ENCODE results near the gene FSD1L.

Gene FSD1L

DNA sequence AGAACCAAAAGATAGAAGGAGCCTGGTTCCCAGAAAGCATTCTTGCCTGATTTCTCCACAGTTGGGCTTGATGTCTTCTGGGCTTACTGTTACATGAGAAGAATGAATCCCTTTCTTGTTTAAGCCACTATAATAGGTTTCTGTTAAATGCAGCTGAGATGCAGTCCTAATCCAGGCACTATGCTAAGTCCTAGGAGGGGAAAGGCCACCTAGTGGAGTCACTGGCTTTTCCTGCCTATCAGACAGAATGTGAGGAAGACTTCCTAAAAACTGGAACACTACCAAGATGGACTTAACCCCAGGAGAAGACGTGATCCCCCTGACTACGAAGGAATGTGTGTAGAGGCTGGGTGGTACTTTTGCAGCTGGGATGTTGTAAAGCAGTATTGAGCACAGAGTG, 34.3 kb upstream of the FSD1L start:
- H3K4me3 ChIP-seq (replicated peaks; ENCODE audit: low read depth, low read length), result no peak overlapping the region
- TF ChIP-seq, protein P1, sequence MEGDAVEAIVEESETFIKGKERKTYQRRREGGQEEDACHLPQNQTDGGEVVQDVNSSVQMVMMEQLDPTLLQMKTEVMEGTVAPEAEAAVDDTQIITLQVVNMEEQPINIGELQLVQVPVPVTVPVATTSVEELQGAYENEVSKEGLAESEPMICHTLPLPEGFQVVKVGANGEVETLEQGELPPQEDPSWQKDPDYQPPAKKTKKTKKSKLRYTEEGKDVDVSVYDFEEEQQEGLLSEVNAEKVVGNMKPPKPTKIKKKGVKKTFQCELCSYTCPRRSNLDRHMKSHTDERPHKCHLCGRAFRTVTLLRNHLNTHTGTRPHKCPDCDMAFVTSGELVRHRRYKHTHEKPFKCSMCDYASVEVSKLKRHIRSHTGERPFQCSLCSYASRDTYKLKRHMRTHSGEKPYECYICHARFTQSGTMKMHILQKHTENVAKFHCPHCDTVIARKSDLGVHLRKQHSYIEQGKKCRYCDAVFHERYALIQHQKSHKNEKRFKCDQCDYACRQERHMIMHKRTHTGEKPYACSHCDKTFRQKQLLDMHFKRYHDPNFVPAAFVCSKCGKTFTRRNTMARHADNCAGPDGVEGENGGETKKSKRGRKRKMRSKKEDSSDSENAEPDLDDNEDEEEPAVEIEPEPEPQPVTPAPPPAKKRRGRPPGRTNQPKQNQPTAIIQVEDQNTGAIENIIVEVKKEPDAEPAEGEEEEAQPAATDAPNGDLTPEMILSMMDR (IDR thresholded peaks at IDR 0.05; ENCODE audit: low read depth, low read length, missing control alignments), result peak; percentile 40
- no peak for DNase-seq (ENCODE audit: extremely low read depth, low read depth)

- H3K4me3 ChIP-seq (replicated peaks; ENCODE audit: low read depth, low read length), result no peak overlapping the region
- no peak for DNase-seq (ENCODE audit: extremely low read depth, low read depth)
- TF ChIP-seq, protein P1 (IDR thresholded peaks at IDR 0.05; ENCODE audit: low read depth, low read length, missing control alignments), result peak; percentile 76
Observed at GRCh38 chr9:105414947-105415661, 32.7 kb upstream of the FSD1L start.

- DNase-seq (ENCODE audit: extremely low read depth, low read depth), result no peak
- TF ChIP-seq, protein P1 (IDR thresholded peaks at IDR 0.05; ENCODE audit: low read depth, low read length, missing control alignments), result no peak
Observed at GRCh38 chr9:105415662-105415980, 32.2 kb upstream of the FSD1L start.

DNA sequence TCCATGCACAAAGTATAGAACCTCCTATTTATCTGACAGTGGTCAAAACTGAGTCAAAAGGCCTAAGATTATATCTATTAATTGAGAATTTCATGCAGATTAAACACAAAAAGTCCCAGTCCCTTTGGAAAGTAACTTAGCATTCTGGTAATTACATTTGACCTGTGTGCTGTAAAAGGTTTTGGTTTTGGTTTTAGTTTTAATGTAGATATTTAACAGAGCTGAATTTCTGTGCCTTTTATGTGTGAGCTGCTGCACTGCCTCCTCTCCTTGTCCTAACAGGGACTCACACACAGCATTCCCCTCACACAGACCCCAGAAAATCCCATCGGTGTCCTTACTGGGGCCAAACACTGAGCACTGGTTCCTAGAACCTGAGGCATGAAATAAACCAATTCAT, 31.0 kb upstream of the FSD1L start:
- H3K4me3 ChIP-seq (replicated peaks; ENCODE audit: low read depth, low read length), result no peak overlapping the region
- TF ChIP-seq, protein P1 (IDR thresholded peaks at IDR 0.05; ENCODE audit: low read depth, low read length, missing control alignments), result no peak

More at GRCh38 chr9:105415662-105415980, 32.2 kb upstream of the FSD1L start:
- H3K4me3 ChIP-seq (replicated peaks; ENCODE audit: low read depth, low read length), result no peak overlapping the region

GRCh38 chr9:105418588-105419500, 29.0 kb upstream of the FSD1L start:
- DNase-seq (ENCODE audit: extremely low read depth, low read depth), result no peak
- H3K4me3 ChIP-seq (replicated peaks; ENCODE audit: low read depth, low read length), result no peak overlapping the region
- TF ChIP-seq, protein P1 (IDR thresholded peaks at IDR 0.05; ENCODE audit: low read depth, low read length, missing control alignments), result no peak

More for the DNA sequence above, 31.0 kb upstream of the FSD1L start:
- DNase-seq (ENCODE audit: extremely low read depth, low read depth), result no peak

- DNase-seq (ENCODE audit: extremely low read depth, low read depth), result no peak
- no peak overlapping the region for H3K4me3 ChIP-seq (replicated peaks; ENCODE audit: low read depth, low read length)
- TF ChIP-seq, protein P1 (IDR thresholded peaks at IDR 0.05; ENCODE audit: low read depth, low read length, missing control alignments), result no peak
Observed at GRCh38 chr9:105419816-105420597, 27.8 kb upstream of the FSD1L start.
